Ishikawa (cell line): ENCODE measurements around the gene KIAA0513.

Source experiments
- CEBPB ChIP-seq: IDR thresholded peaks from 2 replicates; pipeline ENCODE4 v1.6.1; 2012
- CREB1 ChIP-seq: IDR thresholded peaks from 2 replicates; pipeline ENCODE4 v1.6.1; 2012; ENCODE audit warnings: low read depth
- EGR1 ChIP-seq: IDR thresholded peaks from 2 replicates; pipeline ENCODE4 v1.6.1; 2012
- EP300 ChIP-seq: IDR thresholded peaks from 2 replicates; pipeline ENCODE4 v1.6.1; 2012; ENCODE audit warnings: borderline replicate concordance
- FOXM1 ChIP-seq: IDR thresholded peaks from 2 replicates; pipeline ENCODE4 v1.6.1; 2012; ENCODE audit warnings: low read depth, borderline replicate concordance
- MAX ChIP-seq: IDR thresholded peaks from 2 replicates; pipeline ENCODE4 v1.6.1; 2012
- NFIC ChIP-seq: IDR thresholded peaks from 2 replicates; pipeline ENCODE4 v1.6.1; 2012
- RAD21 ChIP-seq: IDR thresholded peaks from 2 replicates; pipeline ENCODE4 v1.6.1; 2012; ENCODE audit warnings: low read depth
- REST ChIP-seq: IDR thresholded peaks from 2 replicates; pipeline ENCODE4 v1.6.1; 2012; ENCODE audit warnings: low read depth, mild to moderate bottlenecking
- TAF1 ChIP-seq: IDR thresholded peaks from 2 replicates; pipeline ENCODE4 v1.6.1; 2012; ENCODE audit warnings: low read depth, mild to moderate bottlenecking
- TCF12 ChIP-seq: IDR thresholded peaks from 2 replicates; pipeline ENCODE4 v1.6.1; 2012; ENCODE audit warnings: low read depth
- TEAD4 ChIP-seq: IDR thresholded peaks from 2 replicates; pipeline ENCODE4 v1.6.1; 2012
- USF1 ChIP-seq: IDR thresholded peaks from 2 replicates; pipeline ENCODE4 v1.6.1; 2012
- YY1 ChIP-seq: IDR thresholded peaks from 2 replicates; pipeline ENCODE4 v1.6.1; 2012; ENCODE audit warnings: low read depth
- ZBTB7A ChIP-seq: IDR thresholded peaks from 2 replicates; pipeline ENCODE4 v1.6.1; 2012; ENCODE audit warnings: low read depth

The KIAA0513 gene

GRCh38 chr16:85088570-85089199, 61.1 kb downstream of the KIAA0513 start:
- no peak for TF ChIP-seq TAF1
- no peak for TF ChIP-seq RAD21
- TF ChIP-seq REST: 0 out of 2 replicates have a peak, but pooled peaks have one; percentile 18
- no peak for TF ChIP-seq EGR1
- no peak for TF ChIP-seq TCF12
- no peak for TF ChIP-seq YY1

GRCh38 chr16:85089525-85089924, 61.9 kb downstream of the KIAA0513 start:
- TF ChIP-seq TCF12 (no peak), EGR1 (no peak), MAX (no peak), YY1 (no peak), REST (no peak), CREB1 (no peak), NFIC (no peak), RAD21 (no peak), EP300 (no peak), CEBPB (no peak), FOXM1 (no peak), USF1 (no peak), ZBTB7A (no peak), TAF1 (no peak)

GRCh38 chr16:85090181-85090580, 62.6 kb downstream of the KIAA0513 start:
- TF ChIP-seq ZBTB7A (no peak), YY1 (no peak), REST (no peak), NFIC (no peak), MAX (no peak), EGR1 (no peak), CREB1 (no peak), TAF1 (no peak), TCF12 (no peak), FOXM1 (no peak), RAD21 (no peak), TEAD4 (no peak), USF1 (no peak), EP300 (no peak), CEBPB (no peak)

GRCh38 chr16:85090873-85091521, 63.4 kb downstream of the KIAA0513 start:
- no peak for TF ChIP-seq ZBTB7A
- TF ChIP-seq FOXM1: no peak
- no peak for TF ChIP-seq EGR1
- TF ChIP-seq MAX: no peak
